ENCODE data around the gene PCBP2. TPM values are rescaled to one million over a fixed set of nuclear protein-coding genes. Genes with fewer than 3 reads are reported as not detected.

PCBP2 gene
- polyA plus RNA-seq, 1 experiment = 286 TPM

GRCh38 chr12:53485955-53486735, 34.2 kb downstream of the PCBP2 start:
- CTCF ChIA-PET = no interaction called here
- POLR2A ChIA-PET = no interaction called here
- H3K4me3 ChIP-seq (ENCODE audit: low read depth, low read length) = no peak overlapping the region
- H3K27me3 ChIP-seq (ENCODE audit: control insufficient read depth, insufficient read depth, low read length) = no peaks in the 10 kb centered on the region
- H3K27ac ChIP-seq (ENCODE audit: low read depth, low read length) = no peak overlapping the region
- no peak for TF ChIP-seq CTCF (IDR thresholded peaks at IDR 0.05; ENCODE audit: low read depth, low read length)
- no peak for DNase-seq (ENCODE audit: low read depth, low spot score)
- no peaks in the 10 kb centered on the region for H3K9me3 ChIP-seq (ENCODE audit: control insufficient read depth, insufficient read depth, low read length)

- POLR2A ChIA-PET = interaction anchor here (1.0 kb wide), 1 partner anchor 12 kb away, joined by 3 read pairs; the partner anchor contains the start of gene MAP3K12
Observed at GRCh38 chr12:53486736-53487487, 35.0 kb downstream of the PCBP2 start.

GRCh38 chr12:53489242-53489864, 37.5 kb downstream of the PCBP2 start:
- Histone ChIP-seq H3K4me3 (ENCODE audit: low read depth, low read length) (no peak overlapping the region), H3K27ac (ENCODE audit: low read depth, low read length) (no peak overlapping the region), H3K27me3 (ENCODE audit: control insufficient read depth, insufficient read depth, low read length) (no peaks in the 10 kb centered on the region), H3K9me3 (ENCODE audit: control insufficient read depth, insufficient read depth, low read length) (no peaks in the 10 kb centered on the region)
- ChIA-PET CTCF (interaction anchor here (1.0 to 1.7 kb wide), 2 partner anchors 12 to 144 kb away, joined by 4 to 5 read pairs; no protein-coding TSS in a partner anchor), POLR2A (interaction anchor here (0.7 to 1.7 kb wide), 2 partner anchors 12 to 186 kb away, joined by 5 to 10 read pairs; partner anchors contain the start of gene TARBP2)
- TF ChIP-seq CTCF (IDR thresholded peaks at IDR 0.05; ENCODE audit: low read depth, low read length) = no peak
- DNase-seq (ENCODE audit: low read depth, low spot score) = no peak

More at GRCh38 chr12:53486736-53487487, 35.0 kb downstream of the PCBP2 start:
- H3K27me3 ChIP-seq (ENCODE audit: control insufficient read depth, insufficient read depth, low read length) = no peaks in the 10 kb centered on the region
- no peak for DNase-seq (ENCODE audit: low read depth, low spot score)
- no peak overlapping the region for H3K27ac ChIP-seq (ENCODE audit: low read depth, low read length)
- TF ChIP-seq CTCF (IDR thresholded peaks at IDR 0.05; ENCODE audit: low read depth, low read length) = no peak
- no peak overlapping the region for H3K4me3 ChIP-seq (ENCODE audit: low read depth, low read length)
- CTCF ChIA-PET = no interaction called here
- H3K9me3 ChIP-seq (ENCODE audit: control insufficient read depth, insufficient read depth, low read length) = no peaks in the 10 kb centered on the region

- no peaks in the 10 kb centered on the region for H3K9me3 ChIP-seq (ENCODE audit: control insufficient read depth, insufficient read depth, low read length)
- H3K27me3 ChIP-seq (ENCODE audit: control insufficient read depth, insufficient read depth, low read length) = no peaks in the 10 kb centered on the region
- H3K4me3 ChIP-seq (ENCODE audit: low read depth, low read length) = peak overlapping the region; percentile 60
- POLR2A ChIA-PET = interaction anchor here (1.1 to 1.5 kb wide), 4 partner anchors 8 to 20 kb away, joined by 4 to 14 read pairs (median 6); partner anchors contain the start of gene TARBP2
- CTCF ChIA-PET = interaction anchor here (0.6 to 1.1 kb wide), 2 partner anchors 170 to 312 kb away, joined by 3 to 5 read pairs; partner anchors contain the start of genes AAAS and ZNF740
- no peak for DNase-seq (ENCODE audit: low read depth, low spot score)
- no peak overlapping the region for H3K27ac ChIP-seq (ENCODE audit: low read depth, low read length)
- TF ChIP-seq CTCF (IDR thresholded peaks at IDR 0.05; ENCODE audit: low read depth, low read length) = no peak
Observed at GRCh38 chr12:53492188-53492587, 40.3 kb downstream of the PCBP2 start.
